MCF 10A (cell line): ENCODE results near the gene DAW1. TPM values are rescaled to one million over a fixed set of nuclear protein-coding genes. Genes with fewer than 3 reads are reported as not detected.

Experiments
- BruUV-seq: library from RNA; stranded (reverse); fragments of 400-500 nt; replicated peaks from 2 replicates; lab custom pipeline; 2021; lab: Mats Ljungman, UMichigan
- CTCF ChIA-PET: fragments of 300-600 bp; sonication (Branson Sonifier 250); formaldehyde crosslinking; extraction: SDS; loops from one replicate; lab custom pipeline; 2021; ENCODE audit warnings: antibody characterized with exemption, inconsistent platforms; lab: Yijun Ruan, JAX
- POLR2A ChIA-PET: fragments of 300-600, 350-650 bp; sonication (Branson Sonifier 250); formaldehyde crosslinking; extraction: SDS; loops from one replicate; lab custom pipeline; 2020; ENCODE audit warnings: antibody characterized with exemption, inconsistent platforms; lab: Yijun Ruan, JAX
- DNase-seq: peaks from one replicate; pipeline ENCODE4 v3.0.0-alpha.2; 2018; ENCODE audit not compliant: unreplicated experiment
- H3K27ac Mint-ChIP-seq: one replicate; pipeline ENCODE4 v1.8.0; 2022; ENCODE audit warnings: mild to moderate bottlenecking, low read depth, mixed read lengths; ENCODE audit not compliant: unreplicated experiment
- H3K27me3 Mint-ChIP-seq: one replicate; pipeline ENCODE4 v1.8.0; 2022; ENCODE audit warnings: mixed read lengths; ENCODE audit not compliant: insufficient read depth, unreplicated experiment
- H3K36me3 Mint-ChIP-seq: one replicate; pipeline ENCODE4 v1.8.0; 2022; ENCODE audit warnings: mild to moderate bottlenecking, moderate library complexity, mixed read lengths; ENCODE audit not compliant: insufficient read depth, unreplicated experiment
- H3K4me1 Mint-ChIP-seq: one replicate; pipeline ENCODE4 v1.8.0; 2022; ENCODE audit warnings: mixed read lengths; ENCODE audit not compliant: insufficient read depth, unreplicated experiment
- H3K4me3 Mint-ChIP-seq: one replicate; pipeline ENCODE4 v1.8.0; 2022; ENCODE audit warnings: mild to moderate bottlenecking, moderate library complexity, mixed read lengths; ENCODE audit not compliant: unreplicated experiment
- H3K9me3 Mint-ChIP-seq: one replicate; pipeline ENCODE4 v1.8.0; 2022; ENCODE audit warnings: mixed read lengths; ENCODE audit not compliant: unreplicated experiment
- CTCF ChIP-seq: fragments of 200-600 bp; IDR thresholded peaks from one replicate; pipeline ENCODE4 v1.8.0; 2022; ENCODE audit warnings: antibody characterized with exemption, mild to moderate bottlenecking; ENCODE audit not compliant: unreplicated experiment
- intact Hi-C: fragments of 100-400 bp; cut with micrococcal nuclease; formaldehyde crosslinking; loops from 2 replicates; pipeline ENCODE4 v1.14.1; 2022
- total RNA-seq: library from RNA; stranded (reverse); gene quantifications from 2 replicates; pipeline ENCODE4 v1.2.3, GENCODE V29; 2022

DAW1 gene
- total RNA-seq, 1 experiment from 2014 or later, result 1.1 TPM

- DNase-seq, result peak; percentile 76
- H3K4me1 Mint-ChIP-seq, result peaks cover 22% of the 10 kb centered on the region
- BruUV-seq, result no TSS peak
- no peaks in the 10 kb centered on the region for H3K36me3 Mint-ChIP-seq
- H3K27ac Mint-ChIP-seq, result peak overlapping the region; percentile 46
- no peak overlapping the region for H3K4me3 Mint-ChIP-seq
- ChIA-PET CTCF (interaction anchor here (2.9 kb wide), 1 partner anchor 226 kb away, joined by 10 read pairs; no protein-coding TSS in a partner anchor), POLR2A (no interaction called here)
- no peaks in the 10 kb centered on the region for H3K27me3 Mint-ChIP-seq
- peak; percentile 74 for TF ChIP-seq CTCF
- no peaks in the 10 kb centered on the region for H3K9me3 Mint-ChIP-seq
- intact Hi-C loops, result loop anchor here (1.0 kb wide), 2 partner anchors 21 to 226 kb away; no protein-coding TSS in a partner anchor
Measured at GRCh38 chr2:227884511-227884947, 13.1 kb downstream of the DAW1 start.

- POLR2A ChIA-PET, result interaction anchor here (2.3 kb wide), 1 partner anchor 23 kb away, joined by 10 read pairs; no protein-coding TSS in a partner anchor
- H3K4me1 Mint-ChIP-seq, result peaks cover 13% of the 10 kb centered on the region
- TF ChIP-seq CTCF, result no peak
- H3K27me3 Mint-ChIP-seq, result no peaks in the 10 kb centered on the region
- no peaks in the 10 kb centered on the region for H3K36me3 Mint-ChIP-seq
- no TSS peak for BruUV-seq
- H3K9me3 Mint-ChIP-seq, result no peaks in the 10 kb centered on the region
- no peak overlapping the region for H3K4me3 Mint-ChIP-seq
- CTCF ChIA-PET, result interaction anchor here (0.5 to 2.9 kb wide), 5 partner anchors 14 to 1533 kb away, joined by 3 to 10 read pairs (median 4); no protein-coding TSS in a partner anchor
- intact Hi-C loops, result no loop called here
- no peak overlapping the region for H3K27ac Mint-ChIP-seq
- DNase-seq, result no peak
Measured at GRCh38 chr2:227886149-227886548, 14.7 kb downstream of the DAW1 start.

GRCh38 chr2:227888289-227888688 is 16.9 kb downstream of the DAW1 start:
- no peak for TF ChIP-seq CTCF
- H3K4me3 Mint-ChIP-seq, result no peak overlapping the region
- no peaks in the 10 kb centered on the region for H3K27me3 Mint-ChIP-seq
- peak; percentile 17 for DNase-seq
- no peaks in the 10 kb centered on the region for H3K36me3 Mint-ChIP-seq
- no TSS peak for BruUV-seq
- intact Hi-C loops, result no loop called here
- ChIA-PET POLR2A (interaction anchor here (0.6 to 1.3 kb wide), 5 partner anchors 25 to 755 kb away, joined by 3 to 7 read pairs (median 3); no protein-coding TSS in a partner anchor), CTCF (interaction anchor here (1.1 to 6.2 kb wide), 3 partner anchors 26 to 1829 kb away, joined by 3 to 30 read pairs (median 8); no protein-coding TSS in a partner anchor)
- H3K27ac Mint-ChIP-seq, result no peak overlapping the region
- H3K9me3 Mint-ChIP-seq, result no peaks in the 10 kb centered on the region
- H3K4me1 Mint-ChIP-seq, result peaks cover 13% of the 10 kb centered on the region

GRCh38 chr2:227889336-227889735 is 17.9 kb downstream of the DAW1 start:
- no TSS peak for BruUV-seq
- Mint-ChIP-seq H3K4me1 (peaks cover 13% of the 10 kb centered on the region), H3K27me3 (no peaks in the 10 kb centered on the region), H3K27ac (no peak overlapping the region), H3K4me3 (no peak overlapping the region), H3K36me3 (no peaks in the 10 kb centered on the region), H3K9me3 (no peaks in the 10 kb centered on the region)
- no peak for TF ChIP-seq CTCF
- CTCF ChIA-PET, result interaction anchor here (0.6 to 6.2 kb wide), 11 partner anchors 12 to 769 kb away, joined by 3 to 31 read pairs (median 6); partner anchors contain the start of genes CCL20 and DAW1
- POLR2A ChIA-PET, result interaction anchor here (0.5 to 1.1 kb wide), 4 partner anchors 27 to 1381 kb away, joined by 3 to 5 read pairs (median 3); no protein-coding TSS in a partner anchor
- intact Hi-C loops, result no loop called here
- DNase-seq, result peak; percentile 72
